GM12873 (cell line): ENCODE data around the gene TMC1.

Experiments
- CTCF ChIP-seq: IDR thresholded peaks from 2 replicates; pipeline ENCODE4 v1.5.1; 2012; ENCODE audit warnings: low read depth, mild to moderate bottlenecking, moderate library complexity, low read length, control low read depth; ENCODE audit not compliant: insufficient read depth; ENCODE audit errors: missing control alignments

TMC1 gene

DNA sequence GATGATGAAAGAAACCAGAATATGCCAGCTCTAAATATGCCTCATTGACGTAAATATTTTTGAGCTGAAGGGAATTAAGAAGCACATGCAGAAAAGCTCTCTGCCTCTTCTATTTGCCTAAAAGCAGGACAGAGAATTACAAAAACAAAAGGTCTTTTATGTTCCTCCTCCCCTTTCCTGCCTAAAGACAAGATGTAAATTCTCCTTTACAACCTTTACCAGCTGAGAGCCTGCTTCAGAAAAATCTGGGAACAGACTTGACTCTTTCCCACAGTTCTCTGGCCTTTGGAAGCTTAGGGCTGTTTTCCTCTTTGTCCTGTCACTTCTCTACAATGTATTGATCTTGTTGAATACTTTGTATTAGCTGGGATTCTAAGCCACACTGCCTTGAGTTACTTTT is 199.7 kb downstream of the TMC1 start:
- no peak for TF ChIP-seq CTCF

- TF ChIP-seq CTCF = no peak
Observed at GRCh38 chr9:72726947-72727346, 205.5 kb downstream of the TMC1 start.

DNA sequence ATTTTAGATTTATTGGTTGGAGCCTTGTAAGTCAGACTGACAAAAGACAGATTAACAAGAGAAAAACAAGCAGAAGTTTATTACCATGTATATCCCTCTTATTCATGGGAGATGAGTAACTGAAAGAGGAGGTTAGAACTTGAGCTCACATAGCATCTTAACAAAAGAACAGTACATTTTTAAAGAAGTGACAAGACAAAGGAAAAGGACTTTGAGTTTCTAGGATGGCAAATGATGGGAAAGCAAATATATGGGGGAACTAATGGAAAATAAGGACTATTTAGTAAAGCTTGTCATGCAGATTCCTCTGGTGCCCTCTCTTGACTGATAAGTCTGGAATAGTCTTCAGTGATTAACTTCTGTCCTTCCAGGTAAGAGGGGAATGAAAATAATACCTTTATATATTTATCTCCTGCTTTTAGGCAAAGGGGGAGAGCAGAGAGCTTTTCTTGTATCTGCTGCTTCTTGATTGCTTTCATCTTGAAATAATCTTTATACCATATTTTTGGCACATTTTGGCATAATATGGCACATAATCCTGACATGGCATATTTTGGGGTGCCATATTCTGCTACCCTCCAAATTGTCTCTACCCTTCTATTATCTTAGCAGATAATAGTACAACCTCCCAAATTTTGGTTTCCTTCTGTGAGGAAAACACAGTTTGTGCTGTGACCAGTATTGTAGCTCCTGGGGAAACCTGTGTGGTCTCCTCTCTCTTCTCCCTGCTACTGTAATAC is 206.8 kb downstream of the TMC1 start:
- no peak for TF ChIP-seq CTCF

DNA sequence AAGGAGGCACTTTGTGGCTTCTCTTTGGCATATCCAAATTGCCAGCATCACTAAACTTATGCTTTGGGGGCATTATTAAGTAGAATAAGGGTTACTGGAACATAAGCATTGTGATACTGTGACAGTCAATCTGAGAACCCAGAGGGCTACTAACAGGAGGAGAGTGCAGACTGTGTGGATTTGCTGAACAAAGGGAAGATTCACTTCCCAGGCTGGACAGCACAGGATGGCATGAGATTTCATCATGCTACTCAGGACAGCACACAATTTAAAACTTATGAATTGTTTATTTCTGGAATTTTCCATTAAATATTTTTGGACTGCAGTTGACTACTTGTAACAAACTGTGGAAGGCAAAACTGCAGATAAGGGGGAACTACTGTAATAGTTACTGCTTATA is 212.5 kb downstream of the TMC1 start:
- TF ChIP-seq CTCF = no peak

- no peak for TF ChIP-seq CTCF
Observed at GRCh38 chr9:72734631-72735030, 213.2 kb downstream of the TMC1 start.

DNA sequence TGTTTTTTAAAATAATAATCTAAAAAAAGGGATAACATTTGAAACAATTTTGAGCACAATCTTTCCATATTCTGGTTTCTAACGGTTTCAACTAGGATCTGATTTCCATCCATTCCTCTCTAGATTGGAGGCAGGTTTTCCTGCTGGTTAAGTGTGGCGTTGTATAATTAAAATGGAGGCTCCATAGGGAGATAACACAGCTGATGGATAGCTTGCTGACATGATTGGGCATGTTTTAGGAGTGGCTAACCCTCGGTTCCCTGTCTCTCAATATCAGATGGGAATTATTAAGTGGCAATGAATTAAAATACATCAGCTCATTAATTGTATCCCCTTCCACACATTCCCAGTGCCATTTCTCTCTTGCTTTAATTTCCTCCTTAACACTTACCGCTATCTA is 222.4 kb downstream of the TMC1 start:
- no peak for TF ChIP-seq CTCF

DNA sequence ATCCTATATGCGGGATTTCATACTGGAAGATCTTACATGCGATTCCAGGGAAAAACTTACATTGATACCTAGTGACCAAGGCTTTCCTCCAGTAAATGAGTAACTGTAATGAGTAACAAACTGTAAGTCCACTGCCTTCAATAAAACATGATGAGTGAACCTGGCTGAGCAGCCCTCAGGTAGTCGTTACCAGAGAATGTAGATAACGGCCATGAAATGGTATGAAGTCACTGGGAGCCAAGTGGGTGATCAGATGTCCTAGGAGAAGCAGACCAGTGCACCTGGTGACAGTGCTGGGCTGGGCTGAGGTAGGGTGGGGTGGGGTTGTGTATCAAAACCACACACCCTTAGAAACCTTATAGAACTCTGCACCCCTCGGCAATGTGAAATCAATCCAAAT is 227.9 kb downstream of the TMC1 start:
- TF ChIP-seq CTCF = no peak
